ENCODE measurements around the gene CARHSP1. TPM values are rescaled to one million over a fixed set of nuclear protein-coding genes. Genes with fewer than 3 reads are reported as not detected.

Gene CARHSP1
- total and polyA plus RNA-seq, 9 of the 15 experiments (the other 6 are each of a cell fraction or from before 2014, with no cell fraction given) = 5.8 to 114 (median 41.1) TPM

DNA sequence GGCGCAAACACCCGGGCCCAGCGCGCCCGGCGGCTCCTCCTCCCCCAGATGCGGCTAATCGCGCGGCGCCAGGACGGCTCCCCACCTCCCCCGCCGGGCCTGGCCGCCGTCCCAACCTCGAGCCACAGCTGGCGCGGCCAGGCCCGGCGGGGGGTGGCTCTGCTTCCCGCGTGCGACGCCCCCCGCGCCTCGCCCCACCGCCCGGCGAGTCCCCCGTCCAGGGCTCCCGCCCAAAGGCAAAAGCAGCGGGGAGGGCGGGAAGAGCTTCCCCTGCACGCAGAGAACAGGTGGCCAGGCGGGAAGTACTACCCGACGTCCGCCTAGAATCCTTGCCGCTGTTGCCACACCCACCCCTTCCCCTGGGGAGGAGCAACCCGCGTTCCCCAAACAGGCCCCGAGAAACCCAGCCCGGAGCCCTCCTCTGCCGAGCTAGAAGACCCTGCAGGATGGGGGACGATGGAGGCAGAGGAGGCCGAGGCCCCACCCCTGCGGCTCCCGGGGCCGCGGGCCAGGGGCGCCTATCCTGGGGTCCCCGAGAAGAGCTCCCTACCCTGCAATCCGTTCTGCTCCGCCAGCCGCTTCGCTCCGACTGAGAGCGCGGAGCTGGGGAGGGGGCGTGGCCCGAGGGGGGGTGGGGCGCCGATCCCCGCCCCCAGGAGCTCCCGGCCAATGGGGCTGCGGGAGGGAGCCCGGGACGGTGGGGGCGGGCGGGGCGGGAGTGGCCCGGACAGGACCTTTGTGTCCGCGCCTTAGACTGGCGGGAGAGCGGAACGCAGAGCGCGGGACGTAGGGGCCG lies at the start of gene CARHSP1 (continued):
- TF ChIP-seq RB1 (IDR thresholded peaks at IDR 0.05; ENCODE audit: low read depth) = peak; percentile 71
- TF ChIP-seq HNRNPK (IDR thresholded peaks at IDR 0.05; ENCODE audit: low read depth, low read length, poor library complexity, severe bottlenecking) = peak; percentile 76
- no peak for TF ChIP-seq WHSC1 (IDR thresholded peaks at IDR 0.05; ENCODE audit: low read length)
- TF ChIP-seq CEBPZ (IDR thresholded peaks at IDR 0.05; ENCODE audit: borderline replicate concordance, low read depth, low read length) = no peak
- TF ChIP-seq SREBF2 (CRISPR knock-in tag; IDR thresholded peaks at IDR 0.05) = no peak
- no peak for TF ChIP-seq ZNF239 (CRISPR knock-in tag; IDR thresholded peaks at IDR 0.05)
- TF ChIP-seq ZNF354B (CRISPR knock-in tag; IDR thresholded peaks at IDR 0.05) = no peak
- TF ChIP-seq, protein P1, sequence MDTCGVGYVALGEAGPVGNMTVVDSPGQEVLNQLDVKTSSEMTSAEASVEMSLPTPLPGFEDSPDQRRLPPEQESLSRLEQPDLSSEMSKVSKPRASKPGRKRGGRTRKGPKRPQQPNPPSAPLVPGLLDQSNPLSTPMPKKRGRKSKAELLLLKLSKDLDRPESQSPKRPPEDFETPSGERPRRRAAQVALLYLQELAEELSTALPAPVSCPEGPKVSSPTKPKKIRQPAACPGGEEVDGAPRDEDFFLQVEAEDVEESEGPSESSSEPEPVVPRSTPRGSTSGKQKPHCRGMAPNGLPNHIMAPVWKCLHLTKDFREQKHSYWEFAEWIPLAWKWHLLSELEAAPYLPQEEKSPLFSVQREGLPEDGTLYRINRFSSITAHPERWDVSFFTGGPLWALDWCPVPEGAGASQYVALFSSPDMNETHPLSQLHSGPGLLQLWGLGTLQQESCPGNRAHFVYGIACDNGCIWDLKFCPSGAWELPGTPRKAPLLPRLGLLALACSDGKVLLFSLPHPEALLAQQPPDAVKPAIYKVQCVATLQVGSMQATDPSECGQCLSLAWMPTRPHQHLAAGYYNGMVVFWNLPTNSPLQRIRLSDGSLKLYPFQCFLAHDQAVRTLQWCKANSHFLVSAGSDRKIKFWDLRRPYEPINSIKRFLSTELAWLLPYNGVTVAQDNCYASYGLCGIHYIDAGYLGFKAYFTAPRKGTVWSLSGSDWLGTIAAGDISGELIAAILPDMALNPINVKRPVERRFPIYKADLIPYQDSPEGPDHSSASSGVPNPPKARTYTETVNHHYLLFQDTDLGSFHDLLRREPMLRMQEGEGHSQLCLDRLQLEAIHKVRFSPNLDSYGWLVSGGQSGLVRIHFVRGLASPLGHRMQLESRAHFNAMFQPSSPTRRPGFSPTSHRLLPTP (IDR thresholded peaks at IDR 0.05; ENCODE audit: borderline replicate concordance, extremely low read depth, insufficient read length) = no peak
- TF ChIP-seq, protein P2, sequence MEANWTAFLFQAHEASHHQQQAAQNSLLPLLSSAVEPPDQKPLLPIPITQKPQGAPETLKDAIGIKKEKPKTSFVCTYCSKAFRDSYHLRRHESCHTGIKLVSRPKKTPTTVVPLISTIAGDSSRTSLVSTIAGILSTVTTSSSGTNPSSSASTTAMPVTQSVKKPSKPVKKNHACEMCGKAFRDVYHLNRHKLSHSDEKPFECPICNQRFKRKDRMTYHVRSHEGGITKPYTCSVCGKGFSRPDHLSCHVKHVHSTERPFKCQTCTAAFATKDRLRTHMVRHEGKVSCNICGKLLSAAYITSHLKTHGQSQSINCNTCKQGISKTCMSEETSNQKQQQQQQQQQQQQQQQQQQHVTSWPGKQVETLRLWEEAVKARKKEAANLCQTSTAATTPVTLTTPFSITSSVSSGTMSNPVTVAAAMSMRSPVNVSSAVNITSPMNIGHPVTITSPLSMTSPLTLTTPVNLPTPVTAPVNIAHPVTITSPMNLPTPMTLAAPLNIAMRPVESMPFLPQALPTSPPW (CRISPR knock-in tag; IDR thresholded peaks at IDR 0.05) = peak; percentile 92
- no peak for TF ChIP-seq ZNF507 (tag; conservative IDR thresholded peaks at IDR 0.05)
- TF ChIP-seq RBM17 (IDR thresholded peaks at IDR 0.05; ENCODE audit: borderline replicate concordance, low read depth, low read length) = no peak
- no peak for TF ChIP-seq ZNF23 (CRISPR knock-in tag; IDR thresholded peaks at IDR 0.05)
- TF ChIP-seq DEAF1 (CRISPR knock-in tag; IDR thresholded peaks at IDR 0.05) = no peak
- TF ChIP-seq BDP1 (IDR thresholded peaks at IDR 0.05; ENCODE audit: insufficient read depth, insufficient read length) = no peak
- peak; percentile 97 for TF ChIP-seq TAF1 (IDR thresholded peaks at IDR 0.05; ENCODE audit: control insufficient read depth, extremely low read depth, insufficient read depth, low read length, severe bottlenecking)
- TF ChIP-seq PTRF (tag; IDR thresholded peaks at IDR 0.05) = no peak
- TF ChIP-seq TAF15 (IDR thresholded peaks at IDR 0.05; ENCODE audit: low read depth, low read length) = no peak
- peak; percentile 92 for TF ChIP-seq ZBTB7A (IDR thresholded peaks at IDR 0.05; ENCODE audit: borderline replicate concordance, control insufficient read depth, low read depth, low read length)

Data from K562 (cell line).